GM12874 (cell line): ENCODE results near the gene ADGRB3.

Experiments
- CTCF ChIP-seq: IDR thresholded peaks from 2 replicates; pipeline ENCODE4 v1.5.1; 2011; ENCODE audit warnings: low read depth, mild to moderate bottlenecking, control low read depth, low read length, moderate library complexity; ENCODE audit not compliant: insufficient read depth

Gene ADGRB3

GRCh38 chr6:69314001-69314400 lies 678.9 kb downstream of the ADGRB3 start:
- TF ChIP-seq CTCF: no peak

DNA sequence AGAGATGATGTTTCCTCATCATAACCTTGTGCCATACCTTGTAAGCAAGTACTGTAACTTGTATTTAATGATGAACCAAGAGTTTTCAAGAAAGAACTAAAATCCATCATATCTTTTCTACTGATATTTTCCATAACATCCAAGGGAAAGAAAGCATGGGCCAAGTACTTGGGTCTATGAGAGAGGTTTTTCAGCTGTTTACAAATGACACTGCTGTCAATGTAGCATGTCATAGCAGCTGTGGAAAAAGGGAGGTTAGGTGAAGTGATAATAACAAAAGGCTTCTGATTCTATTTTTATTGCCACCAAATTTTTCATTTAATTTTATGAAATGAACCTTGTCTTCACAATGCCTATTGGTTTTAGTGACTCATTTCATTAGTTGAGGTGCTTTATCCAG lies 679.4 kb downstream of the ADGRB3 start:
- TF ChIP-seq CTCF: no peak

DNA sequence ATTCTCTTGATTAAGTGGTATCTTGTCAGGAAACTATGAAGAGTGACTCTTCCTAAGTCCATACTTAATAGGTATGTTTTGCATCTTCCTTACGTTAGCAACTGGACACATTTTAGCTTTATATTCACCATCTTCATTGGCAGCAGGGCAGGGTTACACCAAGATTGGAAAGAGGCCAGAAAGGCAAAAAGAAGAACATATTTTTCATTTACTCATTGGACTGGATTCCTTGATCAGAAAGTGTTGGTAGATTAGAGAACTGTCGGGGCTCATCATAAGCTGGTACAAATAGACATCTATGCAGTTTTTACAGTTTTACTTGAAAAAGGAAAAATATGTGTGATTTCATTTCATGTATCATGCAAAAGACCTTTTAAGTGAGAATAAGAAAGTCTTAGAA lies 696.8 kb downstream of the ADGRB3 start:
- TF ChIP-seq CTCF: no peak

- no peak for TF ChIP-seq CTCF
Observed at GRCh38 chr6:69337311-69337710, 702.2 kb downstream of the ADGRB3 start.

- no peak for TF ChIP-seq CTCF
Observed at GRCh38 chr6:69338431-69339162, 703.5 kb downstream of the ADGRB3 start.

- TF ChIP-seq CTCF: no peak
Observed at GRCh38 chr6:69339163-69339550, 704.1 kb downstream of the ADGRB3 start.

GRCh38 chr6:69340196-69340595 lies 705.1 kb downstream of the ADGRB3 start:
- no peak for TF ChIP-seq CTCF
